Liver (tissue), 9 donors: ENCODE results near the gene MROH2B. TPM values are rescaled to one million over a fixed set of nuclear protein-coding genes. Genes with fewer than 3 reads are reported as not detected.

Experiments used
- DNase-seq: peaks from one replicate; pipeline ENCODE4 v3.0.0-alpha.2; 2017; ENCODE audit warnings: low spot score
- H3K27ac ChIP-seq, 2 donors: one replicate each; pipeline ENCODE4 v1.7.0; 2013; ENCODE audit warnings: inconsistent platforms in 2 of 2, low read length in 2 of 2, control low read depth in 1 of 2, low read depth in 1 of 2, mild to moderate bottlenecking in 1 of 2
- H3K27me3 ChIP-seq, 4 donors: one replicate each; pipeline versions ENCODE4 v1.6.1 to v1.7.0; 2013; ENCODE audit warnings: low read length in 3 of 4, inconsistent platforms in 1 of 4, mild to moderate bottlenecking in 1 of 4, moderate library complexity in 1 of 4; ENCODE audit not compliant: control insufficient read depth in 4 of 4, insufficient read depth in 4 of 4
- H3K36me3 ChIP-seq, 4 donors: one replicate each; pipeline versions ENCODE4 v1.6.1 to v1.7.0; 2013; ENCODE audit warnings: low read length in 3 of 4, mild to moderate bottlenecking in 3 of 4, low read depth in 1 of 4, moderate library complexity in 1 of 4; ENCODE audit not compliant: control insufficient read depth in 4 of 4, insufficient read depth in 3 of 4
- H3K4me1 ChIP-seq, 4 donors: one replicate each; pipeline versions ENCODE4 v1.6.1 to v1.7.0; 2013; ENCODE audit warnings: low read length in 3 of 4, mild to moderate bottlenecking in 3 of 4, moderate library complexity in 1 of 4; ENCODE audit not compliant: control insufficient read depth in 4 of 4, insufficient read depth in 4 of 4
- H3K4me3 ChIP-seq, 3 donors: one replicate each; pipeline versions ENCODE4 v1.6.1 to v1.7.0; 2013; ENCODE audit warnings: low read length in 3 of 3, control low read depth in 1 of 3, low read depth in 1 of 3, mild to moderate bottlenecking in 1 of 3
- H3K9ac ChIP-seq, 2 donors: one replicate each; pipeline ENCODE4 v1.7.0; 2013; ENCODE audit warnings: low read length in 2 of 2, mild to moderate bottlenecking in 2 of 2, moderate library complexity in 2 of 2, control low read depth in 1 of 2, low read depth in 1 of 2
- H3K9me3 ChIP-seq, 4 donors: one replicate each; pipeline versions ENCODE4 v1.6.1 to v1.7.0; 2013; ENCODE audit warnings: low read length in 3 of 4; ENCODE audit not compliant: control insufficient read depth in 4 of 4
- CTCF ChIP-seq: fragments of 150-350 bp; IDR thresholded peaks from 2 replicates; pipeline ENCODE4 v1.5.1; 2017; ENCODE audit warnings: improper control_type of control experiment, low read depth, low read length; ENCODE audit not compliant: missing input control
- EGR1 ChIP-seq, 2 donors: IDR thresholded peaks; 2 replicates each; pipeline ENCODE4 v1.6.1; 2016 to 2018; ENCODE audit warnings: antibody characterized with exemption in 2 of 2, low read depth in 2 of 2
- FOXA1 ChIP-seq: IDR thresholded peaks from 2 replicates; pipeline ENCODE4 v1.6.1; 2016; ENCODE audit warnings: antibody characterized with exemption
- FOXA2 ChIP-seq: IDR thresholded peaks from 2 replicates; pipeline ENCODE4 v1.6.1; 2016; ENCODE audit warnings: antibody characterized with exemption
- GABPA ChIP-seq, 2 donors: IDR thresholded peaks in 1 of 2; conservative IDR thresholded peaks in 1 of 2; 2 replicates each; pipeline ENCODE4 v1.6.1; 2016; ENCODE audit warnings: antibody characterized with exemption in 2 of 2, mild to moderate bottlenecking in 1 of 2, moderate library complexity in 1 of 2
- HNF4A ChIP-seq, 2 donors: conservative IDR thresholded peaks; 2 replicates each; pipeline ENCODE4 v1.6.1; 2016; ENCODE audit warnings: antibody characterized with exemption in 2 of 2, mild to moderate bottlenecking in 2 of 2
- HNF4G ChIP-seq: IDR thresholded peaks from 2 replicates; pipeline ENCODE4 v1.6.1; 2016; ENCODE audit warnings: antibody characterized with exemption
- JUND ChIP-seq, 2 donors: IDR thresholded peaks; 2 replicates each; pipeline ENCODE4 v1.6.1; 2016; ENCODE audit warnings: antibody characterized with exemption in 2 of 2
- NR2F2 ChIP-seq: IDR thresholded peaks from 2 replicates; pipeline ENCODE4 v1.6.1; 2016; ENCODE audit warnings: antibody characterized with exemption
- RAD21 ChIP-seq, 2 donors: IDR thresholded peaks; 2 replicates each; pipeline ENCODE4 v1.6.1; 2016; ENCODE audit warnings: antibody characterized with exemption in 2 of 2, mild to moderate bottlenecking in 2 of 2
- RXRA ChIP-seq, 2 donors: IDR thresholded peaks; 2 replicates each; pipeline ENCODE4 v1.6.1; 2017 to 2018; ENCODE audit warnings: antibody characterized with exemption in 2 of 2, mild to moderate bottlenecking in 1 of 2
- SP1 ChIP-seq: IDR thresholded peaks from 2 replicates; pipeline ENCODE4 v1.6.1; 2018; ENCODE audit warnings: antibody characterized with exemption, mild to moderate bottlenecking
- TAF1 ChIP-seq: conservative IDR thresholded peaks from 2 replicates; pipeline ENCODE4 v1.6.1; 2016; ENCODE audit warnings: antibody characterized with exemption, mild to moderate bottlenecking
- YY1 ChIP-seq: IDR thresholded peaks from 2 replicates; pipeline ENCODE4 v1.6.1; 2016; ENCODE audit warnings: antibody characterized with exemption, mild to moderate bottlenecking
- WGBS: extraction: QIAGEN DNeasy Blood & Tissue Kit; methylation state at CpG from one replicate; pipeline ENCODE4 v1.1.7; 2013; 5-methylcytosine and 5-hydroxymethylcytosine counted together
- polyA plus RNA-seq, 2 donors: library from polyadenylated mRNA; stranded (reverse) in 1 of 2; unstranded in 1 of 2; fragments of 200-250 nt in 1 of 2; fragments of >200 nt in 1 of 2; fragmentation: Nextera tagmentation in 1 of 2; extraction: Ambion mirVana in 1 of 2; gene quantifications; one replicate each; pipeline versions ENCODE4 v1.2.1 to v1.2.3, GENCODE V29; 2013 to 2015
- total RNA-seq, 2 donors: library from RNA; depleted of rRNA; stranded (reverse); fragments of >200 nt; gene quantifications; one replicate each; pipeline ENCODE4 v1.2.3, GENCODE V29; 2014
- TF ChIP-seq, protein P1 (sequence below): IDR thresholded peaks from 2 replicates; pipeline ENCODE4 v1.6.1; 2016; ENCODE audit warnings: antibody characterized with exemption
- TF ChIP-seq, protein P2 (sequence below): IDR thresholded peaks from 2 replicates; pipeline ENCODE4 v1.6.1; 2016; ENCODE audit warnings: antibody characterized with exemption
- TF ChIP-seq, protein P3 (sequence below): IDR thresholded peaks from 2 replicates; pipeline ENCODE4 v1.6.1; 2016; ENCODE audit warnings: antibody characterized with exemption
- TF ChIP-seq, protein P4 (sequence below): IDR thresholded peaks from 2 replicates; pipeline ENCODE4 v1.6.1; 2016; ENCODE audit warnings: antibody characterized with exemption, mild to moderate bottlenecking
- donor health status: healthy.
- donor health status: healthy.
- donor health status: healthy.
- donor health status: healthy.
- donor health status: healthy.

The MROH2B gene
- total and polyA plus RNA-seq, 4 donors: under 0.01 to 0.46 (median 0.06) TPM; not detected in 1

- WGBS: 51% methylated on average over 6 of the region's 6 CpGs
Measured at GRCh38 chr5:41010572-41010971, 60.6 kb downstream of the MROH2B start.

More at GRCh38 chr5:41010572-41010971, 60.6 kb downstream of the MROH2B start:
- Histone ChIP-seq H3K27ac (no peak overlapping the region), H3K9ac (no peak overlapping the region), H3K27me3 (no peaks in the 10 kb centered on the region), H3K9me3 (no peaks in the 10 kb centered on the region), H3K4me1 (peaks cover 0 to 12% (median 4%) of the 10 kb centered on the region in 4 donors), H3K4me3 (no peak overlapping the region), H3K36me3 (no peaks in the 10 kb centered on the region)
- DNase-seq: no peak
- TF ChIP-seq, protein P1, sequence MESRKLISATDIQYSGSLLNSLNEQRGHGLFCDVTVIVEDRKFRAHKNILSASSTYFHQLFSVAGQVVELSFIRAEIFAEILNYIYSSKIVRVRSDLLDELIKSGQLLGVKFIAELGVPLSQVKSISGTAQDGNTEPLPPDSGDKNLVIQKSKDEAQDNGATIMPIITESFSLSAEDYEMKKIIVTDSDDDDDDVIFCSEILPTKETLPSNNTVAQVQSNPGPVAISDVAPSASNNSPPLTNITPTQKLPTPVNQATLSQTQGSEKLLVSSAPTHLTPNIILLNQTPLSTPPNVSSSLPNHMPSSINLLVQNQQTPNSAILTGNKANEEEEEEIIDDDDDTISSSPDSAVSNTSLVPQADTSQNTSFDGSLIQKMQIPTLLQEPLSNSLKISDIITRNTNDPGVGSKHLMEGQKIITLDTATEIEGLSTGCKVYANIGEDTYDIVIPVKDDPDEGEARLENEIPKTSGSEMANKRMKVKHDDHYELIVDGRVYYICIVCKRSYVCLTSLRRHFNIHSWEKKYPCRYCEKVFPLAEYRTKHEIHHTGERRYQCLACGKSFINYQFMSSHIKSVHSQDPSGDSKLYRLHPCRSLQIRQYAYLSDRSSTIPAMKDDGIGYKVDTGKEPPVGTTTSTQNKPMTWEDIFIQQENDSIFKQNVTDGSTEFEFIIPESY: peak; percentile 28
- peak; percentile 24 for TF ChIP-seq FOXA1
- TF ChIP-seq CTCF: no peak
- peak; percentile 88 for TF ChIP-seq HNF4G
- peak in 1 of 2 donors; percentile 24 for TF ChIP-seq RAD21 (IDR thresholded peaks at IDR 0.05)
- TF ChIP-seq TAF1: no peak
- no peak for TF ChIP-seq GABPA (IDR thresholded peaks at IDR 0.05 in 1 of 2, conservative IDR thresholded peaks at IDR 0.05 in 1 of 2)
- TF ChIP-seq, protein P2, sequence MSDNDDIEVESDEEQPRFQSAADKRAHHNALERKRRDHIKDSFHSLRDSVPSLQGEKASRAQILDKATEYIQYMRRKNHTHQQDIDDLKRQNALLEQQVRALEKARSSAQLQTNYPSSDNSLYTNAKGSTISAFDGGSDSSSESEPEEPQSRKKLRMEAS: no peak
- TF ChIP-seq, protein P3, sequence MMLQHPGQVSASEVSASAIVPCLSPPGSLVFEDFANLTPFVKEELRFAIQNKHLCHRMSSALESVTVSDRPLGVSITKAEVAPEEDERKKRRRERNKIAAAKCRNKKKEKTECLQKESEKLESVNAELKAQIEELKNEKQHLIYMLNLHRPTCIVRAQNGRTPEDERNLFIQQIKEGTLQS: no peak
- peak; percentile 99 for TF ChIP-seq HNF4A (conservative IDR thresholded peaks at IDR 0.05)
- TF ChIP-seq EGR1 (IDR thresholded peaks at IDR 0.05; ENCODE audit: low read depth in 2 of 2): no peak
- peak; percentile 20 to 54 for TF ChIP-seq RXRA (IDR thresholded peaks at IDR 0.05)
- TF ChIP-seq SP1: peak; percentile 60
- TF ChIP-seq, protein P4, sequence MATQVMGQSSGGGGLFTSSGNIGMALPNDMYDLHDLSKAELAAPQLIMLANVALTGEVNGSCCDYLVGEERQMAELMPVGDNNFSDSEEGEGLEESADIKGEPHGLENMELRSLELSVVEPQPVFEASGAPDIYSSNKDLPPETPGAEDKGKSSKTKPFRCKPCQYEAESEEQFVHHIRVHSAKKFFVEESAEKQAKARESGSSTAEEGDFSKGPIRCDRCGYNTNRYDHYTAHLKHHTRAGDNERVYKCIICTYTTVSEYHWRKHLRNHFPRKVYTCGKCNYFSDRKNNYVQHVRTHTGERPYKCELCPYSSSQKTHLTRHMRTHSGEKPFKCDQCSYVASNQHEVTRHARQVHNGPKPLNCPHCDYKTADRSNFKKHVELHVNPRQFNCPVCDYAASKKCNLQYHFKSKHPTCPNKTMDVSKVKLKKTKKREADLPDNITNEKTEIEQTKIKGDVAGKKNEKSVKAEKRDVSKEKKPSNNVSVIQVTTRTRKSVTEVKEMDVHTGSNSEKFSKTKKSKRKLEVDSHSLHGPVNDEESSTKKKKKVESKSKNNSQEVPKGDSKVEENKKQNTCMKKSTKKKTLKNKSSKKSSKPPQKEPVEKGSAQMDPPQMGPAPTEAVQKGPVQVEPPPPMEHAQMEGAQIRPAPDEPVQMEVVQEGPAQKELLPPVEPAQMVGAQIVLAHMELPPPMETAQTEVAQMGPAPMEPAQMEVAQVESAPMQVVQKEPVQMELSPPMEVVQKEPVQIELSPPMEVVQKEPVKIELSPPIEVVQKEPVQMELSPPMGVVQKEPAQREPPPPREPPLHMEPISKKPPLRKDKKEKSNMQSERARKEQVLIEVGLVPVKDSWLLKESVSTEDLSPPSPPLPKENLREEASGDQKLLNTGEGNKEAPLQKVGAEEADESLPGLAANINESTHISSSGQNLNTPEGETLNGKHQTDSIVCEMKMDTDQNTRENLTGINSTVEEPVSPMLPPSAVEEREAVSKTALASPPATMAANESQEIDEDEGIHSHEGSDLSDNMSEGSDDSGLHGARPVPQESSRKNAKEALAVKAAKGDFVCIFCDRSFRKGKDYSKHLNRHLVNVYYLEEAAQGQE: no peak
- TF ChIP-seq JUND (IDR thresholded peaks at IDR 0.05): peak in 1 of 2 donors; percentile 49
- no peak for TF ChIP-seq FOXA2
- no peak for TF ChIP-seq YY1
- no peak for TF ChIP-seq NR2F2
